Measurements from ENCODE around the gene VASP. TPM values are rescaled to one million over a fixed set of nuclear protein-coding genes. Genes with fewer than 3 reads are reported as not detected.

Gene VASP
- total RNA-seq, 4 donors from 2014 or later, result 81.7 to 123 (median 112) TPM

DNA sequence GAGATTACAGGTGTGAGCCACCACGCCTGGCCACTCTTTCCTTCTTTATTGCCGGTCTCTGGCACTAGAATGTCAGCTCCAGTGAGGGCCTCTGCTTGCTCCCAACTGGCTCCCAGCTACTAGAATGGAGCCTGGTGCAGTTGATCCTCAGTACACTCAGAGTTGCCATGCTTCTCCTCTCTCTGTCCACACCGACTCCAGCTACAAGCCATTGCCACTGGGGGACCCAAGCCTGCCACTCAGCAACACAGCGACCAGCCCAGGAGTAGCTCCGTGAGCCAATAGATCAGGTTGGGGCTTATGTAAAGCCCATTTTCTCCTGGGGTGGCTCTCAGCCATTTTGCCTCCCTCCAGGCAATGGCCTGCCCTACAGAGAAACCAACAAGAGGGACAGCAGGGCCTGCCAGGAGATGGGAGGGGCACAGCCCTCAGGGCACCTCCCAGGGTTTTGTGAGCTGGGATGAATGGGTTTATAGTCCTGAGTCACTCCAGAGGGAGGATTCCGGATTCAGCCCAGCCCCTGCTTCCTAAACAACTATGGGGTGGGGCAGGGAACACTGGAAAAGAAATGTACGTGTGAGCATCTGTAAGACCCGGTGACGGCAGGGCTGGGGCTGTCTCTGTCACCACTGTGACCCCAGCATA is 40.8 kb downstream of the VASP start:
- Histone ChIP-seq H3K27ac (peak overlapping the region in 1 of 4 donors; percentile 7), H3K36me3 (peaks cover 0 to 7% (median 0%) of the 10 kb centered on the region in 3 donors), H3K4me1 (no peaks in the 10 kb centered on the region), H3K9me3 (no peaks in the 10 kb centered on the region), H3K4me3 (no peak overlapping the region), H3K27me3 (no peaks in the 10 kb centered on the region)
- TF ChIP-seq, protein P1, sequence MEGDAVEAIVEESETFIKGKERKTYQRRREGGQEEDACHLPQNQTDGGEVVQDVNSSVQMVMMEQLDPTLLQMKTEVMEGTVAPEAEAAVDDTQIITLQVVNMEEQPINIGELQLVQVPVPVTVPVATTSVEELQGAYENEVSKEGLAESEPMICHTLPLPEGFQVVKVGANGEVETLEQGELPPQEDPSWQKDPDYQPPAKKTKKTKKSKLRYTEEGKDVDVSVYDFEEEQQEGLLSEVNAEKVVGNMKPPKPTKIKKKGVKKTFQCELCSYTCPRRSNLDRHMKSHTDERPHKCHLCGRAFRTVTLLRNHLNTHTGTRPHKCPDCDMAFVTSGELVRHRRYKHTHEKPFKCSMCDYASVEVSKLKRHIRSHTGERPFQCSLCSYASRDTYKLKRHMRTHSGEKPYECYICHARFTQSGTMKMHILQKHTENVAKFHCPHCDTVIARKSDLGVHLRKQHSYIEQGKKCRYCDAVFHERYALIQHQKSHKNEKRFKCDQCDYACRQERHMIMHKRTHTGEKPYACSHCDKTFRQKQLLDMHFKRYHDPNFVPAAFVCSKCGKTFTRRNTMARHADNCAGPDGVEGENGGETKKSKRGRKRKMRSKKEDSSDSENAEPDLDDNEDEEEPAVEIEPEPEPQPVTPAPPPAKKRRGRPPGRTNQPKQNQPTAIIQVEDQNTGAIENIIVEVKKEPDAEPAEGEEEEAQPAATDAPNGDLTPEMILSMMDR (IDR thresholded peaks at IDR 0.05), result no peak
- no peak for TF ChIP-seq POLR2A (IDR thresholded peaks at IDR 0.05)
- peak in 2 of 3 donors; percentile 63 to 67 for DNase-seq

DNA sequence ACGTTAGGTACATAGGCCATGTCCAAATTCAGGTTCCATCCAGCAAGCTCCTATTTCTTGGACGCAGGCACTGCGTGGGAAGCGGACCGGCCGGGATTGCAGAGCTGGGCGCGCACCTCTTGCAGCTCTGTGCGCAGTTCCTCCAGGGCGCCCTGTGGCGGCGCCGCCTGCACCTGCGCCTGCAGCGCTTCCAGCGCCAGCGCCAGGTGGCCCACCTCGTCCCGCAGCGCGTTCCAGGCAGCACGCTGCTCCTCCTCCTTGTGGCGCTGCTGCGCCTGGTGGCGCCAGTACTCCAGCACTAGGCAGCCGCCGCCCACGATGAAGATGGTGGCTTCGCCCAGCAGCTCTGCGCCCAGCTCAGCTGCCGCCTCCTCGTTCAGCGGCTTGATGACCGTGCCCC is 46.2 kb downstream of the VASP start:
- Histone ChIP-seq H3K4me3 (no peak overlapping the region), H3K4me1 (peaks cover 0 to under 1% (median 0%) of the 10 kb centered on the region in 4 donors), H3K27ac (no peak overlapping the region), H3K9me3 (no peaks in the 10 kb centered on the region), H3K36me3 (peaks cover 0 to 11% (median 0%) of the 10 kb centered on the region in 3 donors), H3K27me3 (no peaks in the 10 kb centered on the region)
- no peak for TF ChIP-seq POLR2A (IDR thresholded peaks at IDR 0.05)
- TF ChIP-seq, protein P1 (IDR thresholded peaks at IDR 0.05), result peak in 3 of 6 experiments; percentile 59 to 72 (median 64)
- DNase-seq, result peak in 2 of 3 donors; percentile 52 to 76

DNA sequence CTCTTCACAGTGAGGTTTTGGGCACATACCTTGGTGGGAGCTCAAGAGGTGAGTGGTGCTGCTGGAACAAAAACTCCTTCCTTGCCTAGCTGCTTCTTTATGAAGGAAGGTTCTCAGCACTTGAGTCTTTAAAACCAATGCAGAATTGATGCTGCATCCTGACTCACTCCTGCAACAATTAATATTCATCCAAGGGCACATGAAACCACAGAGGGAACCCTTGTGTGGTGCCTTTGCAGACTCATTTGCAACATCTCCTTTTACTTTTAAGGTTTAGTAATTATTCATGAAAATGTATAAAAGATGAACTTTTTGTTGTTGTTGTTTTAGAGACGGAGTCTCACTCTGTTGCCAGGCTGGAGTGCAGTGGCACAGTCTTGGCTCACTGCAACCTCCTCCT is 47.2 kb downstream of the VASP start:
- Histone ChIP-seq H3K4me1 (peaks cover 0 to 5% (median 0%) of the 10 kb centered on the region in 4 donors), H3K36me3 (peaks cover 0 to 11% (median 0%) of the 10 kb centered on the region in 3 donors), H3K4me3 (no peak overlapping the region), H3K9me3 (no peaks in the 10 kb centered on the region), H3K27me3 (no peaks in the 10 kb centered on the region), H3K27ac (no peak overlapping the region)
- TF ChIP-seq, protein P1 (IDR thresholded peaks at IDR 0.05), result no peak
- TF ChIP-seq POLR2A (IDR thresholded peaks at IDR 0.05), result no peak
- no peak for DNase-seq

DNA sequence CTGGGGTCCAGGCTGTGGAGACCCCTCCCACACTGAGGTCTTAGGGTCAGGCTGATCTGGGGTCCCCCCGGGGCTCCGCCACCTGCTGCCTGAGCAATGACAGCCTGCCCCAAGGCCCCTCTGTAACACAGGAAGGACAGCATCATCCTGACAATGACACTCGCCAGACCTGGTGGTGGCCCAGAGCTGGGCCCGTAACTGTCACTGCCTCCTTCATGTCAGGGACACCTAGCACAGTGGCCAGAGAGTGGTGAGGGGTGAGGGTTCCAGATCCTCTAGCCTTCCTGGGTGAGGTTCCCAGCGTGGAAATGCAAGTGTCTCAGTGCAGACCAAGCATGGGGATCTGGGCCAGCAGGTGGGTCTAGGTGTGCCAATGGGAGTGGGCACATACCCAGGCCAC is 49.6 kb downstream of the VASP start:
- Histone ChIP-seq H3K36me3 (peaks cover 0 to 11% (median 0%) of the 10 kb centered on the region in 3 donors), H3K4me3 (no peak overlapping the region), H3K9me3 (no peaks in the 10 kb centered on the region), H3K27ac (no peak overlapping the region), H3K27me3 (no peaks in the 10 kb centered on the region), H3K4me1 (peaks cover 0 to 13% (median 0%) of the 10 kb centered on the region in 4 donors)
- DNase-seq, result no peak
- TF ChIP-seq POLR2A (IDR thresholded peaks at IDR 0.05), result no peak
- TF ChIP-seq, protein P1 (IDR thresholded peaks at IDR 0.05), result no peak

DNA sequence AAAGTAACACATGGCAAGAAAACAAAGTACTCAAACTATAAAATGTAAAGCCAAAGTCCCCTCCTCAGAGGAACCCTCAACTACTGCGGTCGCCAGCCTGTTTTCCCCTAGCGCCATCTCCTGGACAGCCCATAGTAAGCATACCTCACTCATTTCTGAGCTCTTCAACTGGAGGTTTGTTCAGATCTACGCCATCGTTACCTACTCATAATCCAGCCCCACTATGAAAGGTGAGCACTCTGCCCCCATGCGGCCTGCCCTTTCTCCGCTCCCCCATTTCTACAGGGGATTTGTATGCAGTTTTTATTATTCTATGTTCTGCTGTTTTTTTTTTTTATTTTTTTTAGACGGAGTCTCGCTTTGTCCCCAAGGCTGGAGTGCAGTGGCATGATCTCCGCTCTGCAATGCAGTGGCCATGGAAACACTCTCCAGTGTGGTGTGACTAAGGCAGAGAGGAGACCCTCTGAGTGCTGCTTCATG is 51.2 kb downstream of the VASP start:
- no peak overlapping the region for H3K4me3 ChIP-seq
- TF ChIP-seq, protein P1 (IDR thresholded peaks at IDR 0.05), result peak; percentile 62 to 77 (median 70)
- TF ChIP-seq POLR2A (IDR thresholded peaks at IDR 0.05), result no peak
- no peaks in the 10 kb centered on the region for H3K27me3 ChIP-seq
- DNase-seq, result peak; percentile 59 to 86 (median 70)
- peaks cover 0 to 23% (median 0%) of the 10 kb centered on the region in 4 donors for H3K4me1 ChIP-seq
- H3K9me3 ChIP-seq, result no peaks in the 10 kb centered on the region
- peak overlapping the region in 1 of 4 donors; percentile 1 for H3K27ac ChIP-seq
- peaks cover 0 to under 1% (median 0%) of the 10 kb centered on the region in 3 donors for H3K36me3 ChIP-seq
